Hypothalamus (tissue), 51 donors: ENCODE results near the gene SNRNP25.
A peak's percentile ranks its signal among the peaks of the same experiment; 100 is the strongest.
"Not testable (repeated sequence)": the region's sequence is repeated elsewhere in the genome, so short reads cannot be mapped to it uniquely, and the experiment has no call there.

Experiments
- DNase-seq, 51 donors: peaks; one replicate each; lab custom pipeline; 2025; lab: John Stamatoyannopoulos, UW

SNRNP25 gene

DNA sequence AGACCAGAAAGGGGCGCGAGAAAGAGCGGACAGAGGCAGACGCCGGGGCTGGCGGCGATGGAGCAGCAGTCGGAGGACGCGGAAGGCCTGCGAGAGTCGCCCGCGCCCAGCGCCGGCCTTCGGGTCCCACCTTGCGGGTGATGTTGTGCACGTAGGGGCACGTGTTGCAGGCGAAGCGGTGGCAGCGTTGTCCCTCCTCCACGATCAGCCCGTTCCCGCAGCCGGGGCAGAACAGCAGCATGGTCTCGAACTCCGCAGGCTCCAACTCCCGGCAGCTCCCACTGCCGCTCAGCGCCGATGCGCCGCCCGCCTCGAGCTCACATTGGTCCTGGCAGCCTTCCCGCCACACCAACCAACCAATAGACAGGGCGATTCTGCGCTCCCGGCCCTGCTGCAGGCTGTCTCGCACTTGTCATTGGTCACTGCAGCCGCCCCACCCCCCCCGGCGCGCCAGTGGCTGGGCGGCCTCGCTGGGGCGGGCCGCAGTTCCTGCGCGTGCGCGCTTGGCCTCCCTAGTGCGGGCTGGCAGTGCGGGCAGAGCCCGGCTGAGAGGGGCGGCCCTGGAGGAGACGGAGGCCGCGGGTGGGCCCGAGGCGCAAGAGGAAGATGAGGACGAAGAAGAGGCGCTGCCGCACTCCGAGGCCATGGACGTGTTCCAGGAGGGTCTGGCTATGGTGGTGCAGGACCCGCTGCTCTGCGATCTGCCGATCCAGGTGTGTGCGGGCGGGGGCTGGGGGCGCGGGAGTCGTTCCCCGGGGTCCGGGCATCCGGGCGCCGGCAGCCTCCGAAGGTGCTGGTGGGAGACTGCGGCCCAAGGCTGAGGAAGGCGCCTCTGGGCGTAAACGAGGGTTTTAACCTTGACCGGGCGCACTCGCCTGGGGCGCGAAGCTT, at the start of gene SNRNP25, which contains the start of gene POLR3K:
Gene SNRNP25, plus strand, starts transcription at position 483 of the 891 bp plus-strand sequence. Its CDS starts 189 bp downstream, at position 672.
Gene POLR3K, minus strand, starts transcription at position 263 of the 891 bp plus-strand sequence. Its CDS starts 22 bp downstream, at position 241.
- DNase-seq, result peak; percentile 80 to 99 (median 97)

DNA sequence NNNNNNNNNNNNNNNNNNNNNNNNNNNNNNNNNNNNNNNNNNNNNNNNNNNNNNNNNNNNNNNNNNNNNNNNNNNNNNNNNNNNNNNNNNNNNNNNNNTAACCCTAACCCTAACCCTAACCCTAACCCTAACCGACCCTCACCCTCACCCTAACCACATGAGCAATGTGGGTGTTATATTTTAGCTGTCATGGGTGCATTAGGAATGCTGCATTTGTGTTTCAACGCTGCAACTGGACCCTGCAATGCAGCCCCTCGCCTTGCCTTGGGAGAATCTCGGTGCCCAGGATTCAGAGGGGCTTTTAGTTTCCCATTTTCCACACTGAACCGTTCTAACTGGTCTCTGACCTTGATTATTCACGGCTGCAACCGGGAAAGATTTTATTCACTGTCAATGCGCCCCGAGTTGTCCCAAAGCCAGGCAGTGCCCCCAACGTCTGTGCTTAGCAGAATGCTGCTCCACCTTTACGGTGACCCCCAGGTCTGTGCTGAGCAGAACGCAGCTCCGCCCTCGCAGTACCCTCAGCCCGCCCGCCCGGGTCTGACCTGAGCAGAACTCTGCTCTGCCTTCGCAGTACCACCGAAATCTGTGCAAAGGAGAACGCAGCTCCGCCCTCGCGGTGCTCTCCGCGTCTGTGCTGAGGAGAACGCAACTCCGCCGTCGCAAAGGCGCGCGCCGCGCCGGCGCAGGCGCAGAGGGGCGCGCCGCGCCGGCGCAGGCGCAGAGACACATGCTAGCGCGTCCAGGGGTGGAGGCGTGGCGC, 43.5 kb upstream of the SNRNP25 start:
- DNase-seq, result no peak

DNA sequence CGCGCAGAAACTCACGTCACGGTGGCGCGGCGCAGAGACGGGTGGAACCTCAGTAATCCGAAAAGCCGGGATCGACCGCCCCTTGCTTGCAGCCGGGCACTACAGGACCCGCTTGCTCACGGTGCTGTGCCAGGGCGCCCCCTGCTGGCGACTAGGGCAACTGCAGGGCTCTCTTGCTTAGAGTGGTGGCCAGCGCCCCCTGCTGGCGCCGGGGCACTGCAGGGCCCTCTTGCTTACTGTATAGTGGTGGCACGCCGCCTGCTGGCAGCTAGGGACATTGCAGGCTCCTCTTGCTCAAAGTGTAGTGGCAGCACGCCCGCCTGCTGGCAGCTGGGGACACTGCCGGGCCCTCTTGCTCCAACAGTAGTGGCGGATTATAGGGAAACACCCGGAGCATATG, 42.9 kb upstream of the SNRNP25 start:
- peak in 28 of 51 donors; percentile 12 to 100 (median 86) for DNase-seq

DNA sequence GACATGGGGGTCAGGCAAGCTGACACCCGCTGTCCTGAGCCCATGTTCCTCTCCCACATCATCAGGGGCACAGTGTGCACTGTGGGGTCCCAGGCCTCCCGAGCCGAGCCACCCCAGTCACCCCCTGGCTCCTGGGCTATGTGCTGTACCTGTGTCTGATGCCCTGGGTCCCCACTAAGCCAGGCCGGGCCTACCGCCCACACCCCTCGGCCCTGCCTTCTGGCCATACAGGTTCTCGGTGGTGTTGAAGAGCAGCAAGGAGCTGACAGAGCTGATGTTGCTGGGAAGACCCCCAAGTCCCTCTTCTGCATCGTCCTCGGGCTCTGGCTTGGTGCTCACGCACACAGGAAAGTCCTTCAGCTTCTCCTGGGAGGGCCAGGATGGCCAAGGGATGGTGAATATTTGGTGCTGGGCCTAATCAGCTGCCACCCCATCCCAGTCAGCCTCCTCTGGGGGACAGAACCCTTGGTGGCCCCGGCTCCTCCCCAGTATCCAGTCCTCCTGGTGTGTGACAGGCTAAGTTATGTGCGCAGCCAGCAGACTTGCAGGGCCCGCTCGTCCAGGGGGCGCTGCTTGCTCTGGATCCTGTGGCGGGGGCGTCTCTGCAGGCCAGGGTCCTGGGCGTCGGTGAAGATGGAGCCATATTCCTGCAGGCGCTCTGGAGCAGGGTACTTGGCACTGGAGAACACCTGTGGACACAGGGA, 36.4 kb upstream of the SNRNP25 start:
- not testable (repeated sequence) for DNase-seq

DNA sequence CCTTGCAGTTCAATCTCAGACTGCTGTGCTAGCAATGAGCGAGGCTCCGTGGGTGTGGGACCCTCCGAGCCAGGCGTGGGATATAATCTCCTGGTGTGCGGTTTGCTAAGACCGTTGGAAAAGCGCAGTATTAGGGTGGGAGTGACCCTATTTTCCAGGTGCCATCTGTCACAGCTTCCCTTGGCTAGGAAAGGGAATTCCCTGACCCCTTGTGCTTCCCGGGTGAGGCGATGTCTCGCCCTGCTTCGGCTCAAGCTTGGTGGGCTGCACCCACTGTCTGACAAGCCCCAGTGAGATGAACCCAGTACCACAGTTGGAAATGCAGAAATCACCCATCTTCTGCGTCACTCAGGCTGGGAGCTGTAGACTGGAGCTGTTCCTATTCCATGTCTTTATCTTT, 32.7 kb upstream of the SNRNP25 start:
- DNase-seq, result not testable (repeated sequence)

DNA sequence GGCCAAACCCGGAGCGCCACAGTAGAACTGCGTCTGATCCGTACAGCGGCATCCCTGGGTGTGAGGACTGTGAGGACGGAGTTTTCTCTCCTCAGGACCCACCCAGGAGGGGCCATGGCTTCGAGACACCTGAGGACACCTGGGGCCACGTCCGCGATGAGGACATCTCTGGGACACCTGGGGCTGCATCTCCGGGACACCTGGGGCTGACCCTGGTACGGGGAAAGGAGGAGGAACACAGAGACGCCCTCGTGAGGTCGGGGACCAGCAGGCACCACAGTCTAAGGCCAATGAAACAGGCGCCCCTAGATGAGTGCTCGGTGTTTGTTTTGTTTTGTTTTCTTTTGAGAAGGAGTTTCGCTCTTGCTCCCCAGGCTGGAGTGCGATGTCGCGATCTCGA, 29.5 kb upstream of the SNRNP25 start:
- not testable (repeated sequence) for DNase-seq

DNA sequence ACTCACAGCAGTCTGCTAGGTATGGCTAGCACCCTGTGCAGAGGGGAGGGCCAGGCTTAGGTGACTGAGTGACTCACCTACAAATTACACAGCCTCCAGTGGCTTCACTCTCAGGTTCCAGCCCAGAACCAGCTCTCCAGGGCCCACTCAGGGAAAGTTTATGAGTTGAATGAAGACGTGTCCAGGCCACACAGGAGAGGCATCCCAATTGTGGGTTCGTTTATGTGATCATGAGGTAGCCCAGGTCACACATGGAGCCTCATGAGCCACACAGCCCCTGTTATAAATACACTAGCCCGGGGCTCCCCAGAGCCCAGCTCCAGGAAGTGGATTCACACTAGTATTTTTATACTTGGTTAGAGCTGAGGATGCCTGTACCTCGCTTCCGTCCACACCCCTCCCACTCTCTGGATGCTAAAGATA, 27.7 kb upstream of the SNRNP25 start:
- not testable (repeated sequence) for DNase-seq

DNA sequence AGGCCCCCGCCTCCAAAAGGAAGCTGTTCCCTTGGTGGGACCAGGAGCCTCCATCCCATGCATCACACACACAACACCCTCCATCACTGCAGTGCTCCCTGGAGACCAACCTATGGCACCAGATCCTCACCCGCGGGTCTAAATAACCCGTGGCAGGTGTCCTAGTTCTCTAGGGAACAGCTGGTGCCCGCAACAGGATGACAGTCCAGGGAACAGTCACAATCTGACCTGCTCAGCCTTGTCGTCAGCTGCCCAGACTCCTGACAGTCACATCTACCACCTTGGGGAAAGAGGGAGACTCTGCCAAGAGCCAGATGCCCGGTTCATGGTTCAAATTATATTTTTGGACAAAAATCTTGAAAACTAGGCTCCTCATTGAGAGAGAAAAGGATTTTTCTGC, 23.0 kb upstream of the SNRNP25 start:
- DNase-seq, result not testable (repeated sequence)

DNA sequence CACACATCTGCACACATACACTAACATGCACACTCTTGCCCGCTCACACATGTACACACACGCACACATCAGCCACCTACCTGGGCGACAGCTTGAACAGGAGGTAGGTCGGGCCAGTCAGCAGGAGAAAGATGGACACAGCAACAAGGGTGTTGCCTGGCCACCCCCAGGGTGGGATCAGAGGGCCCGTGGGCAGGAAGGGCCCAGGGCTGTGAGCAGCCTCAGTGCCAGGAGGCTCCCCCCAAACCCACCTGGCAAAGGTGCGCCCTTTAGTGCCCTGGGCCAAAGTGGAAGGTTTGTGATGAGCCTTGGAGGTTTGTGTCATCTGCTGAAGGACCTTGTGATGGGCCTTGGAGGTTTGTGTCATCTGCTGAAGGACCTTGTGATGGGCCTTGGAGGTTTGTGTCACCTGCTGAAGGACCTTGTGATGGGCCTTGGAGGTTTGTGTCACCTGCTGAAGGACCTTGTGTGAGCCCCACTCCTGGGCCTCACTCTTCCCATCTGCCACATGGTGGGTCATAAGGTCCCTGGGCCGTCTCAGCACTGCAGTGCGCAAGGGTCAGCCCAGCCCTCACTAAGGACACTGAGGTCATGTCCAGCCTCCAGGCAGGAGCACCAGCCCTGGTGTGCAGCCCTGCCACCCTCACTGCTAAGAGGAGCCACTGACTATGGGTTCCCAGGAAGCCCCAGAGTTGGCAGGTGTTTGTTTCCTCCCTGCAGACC, 20.3 kb upstream of the SNRNP25 start:
- not testable (repeated sequence) for DNase-seq

DNA sequence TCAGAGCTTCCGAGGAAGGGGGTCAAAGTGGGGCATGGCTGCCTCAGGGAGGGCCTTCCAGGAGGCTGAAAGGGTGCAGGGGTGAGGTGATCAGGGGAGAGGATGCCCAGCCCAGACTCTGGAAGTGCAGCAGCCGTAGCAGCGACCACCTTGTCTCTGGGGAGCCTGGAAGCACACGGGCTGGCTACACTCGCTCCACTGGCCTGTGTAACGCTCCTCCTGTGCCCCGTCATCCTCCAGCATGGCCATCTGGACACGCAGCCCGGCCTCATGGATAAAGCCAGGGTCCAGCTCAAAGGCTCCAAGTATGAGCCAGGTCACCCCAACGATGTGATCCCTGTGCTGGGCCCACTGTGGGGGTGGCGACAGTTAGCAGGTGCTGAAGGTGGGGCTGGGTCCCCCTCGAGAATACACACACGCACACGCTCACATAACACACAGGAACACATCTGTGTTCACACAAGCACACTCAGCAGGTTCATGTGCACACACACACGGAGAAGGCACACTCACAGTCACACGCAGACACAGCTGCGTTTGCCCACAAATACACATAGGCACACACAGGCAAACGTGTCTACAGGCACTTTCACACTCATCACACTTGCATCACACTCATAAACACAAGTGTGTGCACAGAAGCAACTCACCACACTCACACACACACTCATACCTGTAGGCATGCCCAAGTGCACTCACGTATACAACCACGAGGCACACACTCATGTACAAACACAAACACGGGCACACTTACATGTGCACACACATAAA, 19.6 kb upstream of the SNRNP25 start:
- no peak for DNase-seq

DNA sequence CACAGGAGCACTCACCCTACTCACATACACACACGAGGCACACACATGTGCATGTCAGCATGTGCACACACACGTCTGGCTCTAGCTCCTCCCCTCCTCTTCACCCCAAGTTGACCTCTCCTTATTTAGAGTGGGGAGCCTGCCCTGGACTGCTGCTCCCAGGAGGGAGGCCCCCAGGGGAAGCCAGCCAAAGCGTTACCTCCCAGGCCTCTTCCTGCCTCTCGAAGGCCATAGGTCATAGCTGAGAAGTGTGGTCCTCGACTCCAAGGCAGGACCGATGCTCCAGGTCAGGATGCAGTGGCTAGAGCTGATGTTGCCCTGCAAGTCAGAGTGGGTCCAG, 19.0 kb upstream of the SNRNP25 start:
- DNase-seq, result no peak

DNA sequence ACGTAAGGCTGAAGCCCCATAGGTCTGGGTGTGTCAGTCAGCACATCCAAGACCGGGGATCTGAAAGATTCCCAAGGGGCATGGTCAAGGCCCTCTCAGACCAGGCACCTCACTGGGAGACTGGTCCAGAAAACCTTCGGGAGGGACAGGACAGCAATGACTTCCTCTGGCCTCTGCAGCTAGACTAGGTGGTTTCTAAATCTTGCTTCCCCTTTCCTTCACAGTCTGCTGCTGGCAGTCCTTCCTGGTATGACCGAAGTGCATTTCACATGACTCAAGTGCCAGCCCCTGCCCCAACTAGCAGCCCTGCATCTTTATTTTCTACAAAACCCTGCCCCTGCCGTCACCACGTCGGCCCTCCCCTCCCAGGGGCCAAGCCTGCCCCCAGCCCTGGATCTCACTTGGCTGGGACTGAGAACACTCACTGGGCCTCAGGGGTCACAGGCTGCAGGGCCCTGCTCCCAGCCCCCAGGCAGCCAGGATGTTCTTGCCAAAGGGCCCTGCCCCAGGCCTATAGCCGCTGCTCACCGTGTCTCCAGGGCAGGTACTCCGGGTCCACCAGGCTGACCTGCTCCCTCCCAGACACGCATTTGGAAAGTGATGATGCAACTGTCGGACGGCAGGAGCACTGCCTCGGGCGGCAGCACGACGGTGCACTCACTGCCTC, 18.5 kb upstream of the SNRNP25 start:
- peak in 2 of 51 donors; percentile 18 to 22 for DNase-seq

DNA sequence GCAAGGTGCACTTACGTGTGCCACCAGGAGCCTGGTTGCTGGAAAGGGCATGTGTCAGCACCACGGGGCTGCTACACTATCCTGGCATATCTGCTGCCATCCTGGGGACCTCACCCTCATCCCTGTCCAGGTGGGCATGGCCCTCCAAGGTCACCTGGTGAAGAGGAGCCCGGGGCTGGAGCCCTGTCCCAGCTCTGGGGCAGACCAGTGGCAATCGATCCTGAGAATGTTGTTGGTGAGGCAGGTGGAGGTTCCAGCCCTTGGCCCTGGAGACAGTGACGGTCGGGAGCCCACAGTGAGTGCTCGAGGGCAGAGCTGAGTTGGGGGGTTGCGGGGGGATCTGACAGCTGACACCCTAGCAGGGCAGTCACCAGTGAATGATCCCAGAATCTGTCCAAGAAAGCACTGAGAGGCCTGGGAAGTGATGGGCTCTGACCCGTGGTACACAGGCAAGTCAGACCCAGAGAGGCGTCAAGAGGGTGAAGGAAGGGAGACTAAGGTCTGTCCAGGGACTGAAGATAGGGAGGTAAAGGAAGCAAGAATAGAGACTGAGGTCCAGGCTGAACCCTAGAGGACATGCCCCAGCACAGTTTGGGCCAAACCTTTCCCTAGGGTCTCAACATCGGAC, 17.8 kb upstream of the SNRNP25 start:
- DNase-seq, result no peak

DNA sequence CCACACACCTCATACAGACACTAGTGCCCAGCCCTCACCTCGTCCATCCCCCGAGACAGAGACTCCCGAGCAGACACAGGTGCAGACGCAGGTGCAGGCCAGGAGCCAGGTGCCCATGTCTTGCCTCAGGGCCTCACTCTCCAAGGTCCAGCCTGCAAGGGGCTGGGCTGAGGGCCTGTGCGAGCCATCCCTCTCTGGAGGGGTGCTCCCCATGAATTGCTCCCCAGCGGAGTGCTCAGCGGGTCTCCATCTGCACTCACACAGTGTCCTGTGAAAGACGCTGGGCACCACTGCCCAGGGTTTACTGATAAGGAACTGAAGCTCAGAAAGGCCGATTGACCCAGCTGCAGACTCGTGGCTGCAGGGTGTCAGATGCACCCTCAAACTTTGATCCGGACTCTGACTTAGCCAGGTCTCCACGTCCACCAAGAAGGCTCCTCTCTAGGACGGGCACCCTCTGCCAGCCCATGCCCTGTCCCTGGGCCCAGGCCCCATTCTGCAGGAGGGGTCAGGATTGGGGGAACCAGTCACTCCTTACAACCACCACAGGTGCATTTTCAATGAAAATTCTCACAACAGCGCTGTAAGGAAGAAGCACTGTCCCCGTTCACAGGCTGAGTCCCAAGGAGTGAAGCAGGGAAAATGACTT, 17.2 kb upstream of the SNRNP25 start:
- no peak for DNase-seq

DNA sequence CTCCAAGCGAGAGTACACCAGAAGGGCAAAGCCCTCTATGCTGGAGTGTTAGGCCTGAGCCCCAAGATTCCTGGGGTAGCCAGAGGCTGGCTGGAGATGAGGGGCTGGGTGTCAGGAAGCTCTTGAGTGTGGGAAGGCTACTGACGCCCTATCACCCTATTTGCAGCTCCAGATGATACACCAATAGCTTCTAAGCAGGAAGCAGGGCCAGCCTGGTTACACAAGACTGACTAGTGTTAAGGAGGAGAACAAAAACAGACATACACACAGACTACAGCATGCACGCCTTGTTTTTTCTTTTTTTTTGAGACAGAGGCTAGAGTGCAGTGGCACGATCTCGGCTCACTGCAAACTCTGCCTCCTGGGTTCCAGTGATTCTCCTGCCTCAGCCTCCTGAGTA, 16.1 kb upstream of the SNRNP25 start:
- peak in 1 of 51 donors; percentile 22 for DNase-seq

DNA sequence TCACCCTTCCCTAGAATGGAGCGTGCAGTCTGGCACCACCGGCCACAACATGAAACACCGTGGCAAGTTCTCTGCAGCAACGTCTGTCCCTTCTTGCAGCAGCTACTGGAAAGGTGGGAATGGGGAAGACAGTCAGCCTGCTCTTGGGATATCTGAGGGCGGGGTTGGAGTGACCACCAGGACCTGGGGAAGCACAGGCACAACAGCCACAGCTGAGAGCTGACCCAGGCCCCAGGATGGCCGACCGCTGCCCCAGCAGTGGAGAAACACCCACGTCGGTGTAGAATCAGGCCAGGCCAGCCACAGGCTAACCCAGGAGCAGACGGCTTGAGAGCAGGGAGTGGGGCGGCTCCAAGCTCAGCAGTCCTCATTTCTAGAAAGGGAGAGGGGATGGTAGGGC, 15.4 kb upstream of the SNRNP25 start:
- DNase-seq, result not testable (repeated sequence)

DNA sequence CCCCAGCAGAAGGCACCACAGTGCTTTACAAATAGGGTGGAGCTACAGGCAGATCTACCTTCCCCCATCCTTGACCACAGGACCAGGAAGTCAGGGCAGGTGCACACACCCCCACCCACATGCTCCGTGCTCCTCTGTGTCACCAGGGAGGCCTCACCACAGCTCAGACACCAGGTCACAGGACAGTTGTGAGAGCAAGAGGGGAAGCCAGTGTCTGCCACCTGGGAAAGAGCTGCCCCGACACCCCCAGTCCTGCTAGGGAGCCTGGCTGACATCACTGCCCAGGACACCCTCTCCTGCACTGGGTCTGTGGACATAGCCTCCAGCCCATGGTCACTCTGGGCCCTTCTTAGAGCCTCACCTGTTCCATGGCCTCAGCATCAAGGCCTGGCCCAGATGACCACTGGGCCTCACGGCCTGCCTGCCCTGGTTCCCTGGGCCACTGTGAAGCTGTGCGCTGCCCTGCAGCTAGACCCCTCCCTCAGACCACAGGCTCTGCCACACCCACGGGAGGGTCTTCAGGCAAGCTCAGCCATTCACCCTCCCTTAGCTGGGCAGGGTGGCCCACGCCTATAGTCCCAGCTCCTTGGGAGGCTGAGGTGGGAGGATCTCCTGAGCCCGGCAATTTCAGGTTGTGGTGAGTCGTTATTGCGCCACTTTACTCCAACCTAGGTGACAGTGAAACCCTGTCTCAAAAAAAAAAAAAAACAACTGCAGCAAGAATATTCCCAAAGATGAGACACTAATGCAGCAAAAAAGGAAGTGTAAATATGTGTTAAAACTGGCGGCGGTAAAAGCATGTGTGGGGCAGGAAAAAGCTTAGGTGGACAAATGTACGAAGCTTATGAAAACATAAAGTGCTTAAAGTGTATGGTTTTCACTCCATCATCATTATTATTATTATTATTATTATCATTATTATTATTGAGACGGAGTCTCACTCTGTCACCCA, 14.4 kb upstream of the SNRNP25 start:
- no peak for DNase-seq
